Epithelial cell of proximal tubule (primary cell): ENCODE results near the gene PRPH. TPM values are rescaled to one million over a fixed set of nuclear protein-coding genes. Genes with fewer than 3 reads are reported as not detected.
"Not testable (repeated sequence)": the region's sequence is repeated elsewhere in the genome, so short reads cannot be mapped to it uniquely, and the experiment has no call there.

ENCODE experiments used
- DNase-seq: peaks from one replicate; pipeline ENCODE4 v3.0.0-alpha.2; 2011; ENCODE audit warnings: low read depth
- H3K4me3 ChIP-seq: 2 replicates; pipeline ENCODE4 v1.5.1; 2011; ENCODE audit warnings: low read depth, mild to moderate bottlenecking, low read length
- total RNA-seq: library from RNA; depleted of rRNA; stranded (reverse); fragments of >200 nt; gene quantifications from 2 replicates; pipeline ENCODE4 v1.2.3, GENCODE V29; 2015
- TF ChIP-seq, protein P1 (sequence below): conservative IDR thresholded peaks from 2 replicates; pipeline ENCODE4 v1.5.1; 2012; ENCODE audit warnings: low read depth, mild to moderate bottlenecking, low read length

Gene PRPH
- total RNA-seq, 1 donor from 2014 or later: not detected

DNA sequence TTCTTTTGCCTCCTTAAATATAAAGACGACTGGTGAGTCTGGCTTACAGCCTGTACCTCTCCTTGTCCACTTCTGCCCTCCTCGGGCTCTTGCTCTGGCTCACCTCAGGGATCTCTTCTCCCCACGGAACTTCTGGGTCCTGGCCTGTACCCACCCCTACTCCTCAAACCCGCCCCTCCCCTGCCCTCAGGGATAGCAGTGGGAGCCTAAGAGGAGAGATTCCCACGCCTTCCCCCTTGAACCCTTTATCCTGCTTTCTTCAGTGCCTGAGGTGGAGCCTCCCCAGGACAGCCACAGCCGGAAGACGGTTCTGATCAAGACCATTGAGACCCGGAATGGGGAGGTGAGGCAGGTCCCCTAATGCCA is 2.7 kb downstream of the PRPH start:
- no peak for DNase-seq
- TF ChIP-seq, protein P1, sequence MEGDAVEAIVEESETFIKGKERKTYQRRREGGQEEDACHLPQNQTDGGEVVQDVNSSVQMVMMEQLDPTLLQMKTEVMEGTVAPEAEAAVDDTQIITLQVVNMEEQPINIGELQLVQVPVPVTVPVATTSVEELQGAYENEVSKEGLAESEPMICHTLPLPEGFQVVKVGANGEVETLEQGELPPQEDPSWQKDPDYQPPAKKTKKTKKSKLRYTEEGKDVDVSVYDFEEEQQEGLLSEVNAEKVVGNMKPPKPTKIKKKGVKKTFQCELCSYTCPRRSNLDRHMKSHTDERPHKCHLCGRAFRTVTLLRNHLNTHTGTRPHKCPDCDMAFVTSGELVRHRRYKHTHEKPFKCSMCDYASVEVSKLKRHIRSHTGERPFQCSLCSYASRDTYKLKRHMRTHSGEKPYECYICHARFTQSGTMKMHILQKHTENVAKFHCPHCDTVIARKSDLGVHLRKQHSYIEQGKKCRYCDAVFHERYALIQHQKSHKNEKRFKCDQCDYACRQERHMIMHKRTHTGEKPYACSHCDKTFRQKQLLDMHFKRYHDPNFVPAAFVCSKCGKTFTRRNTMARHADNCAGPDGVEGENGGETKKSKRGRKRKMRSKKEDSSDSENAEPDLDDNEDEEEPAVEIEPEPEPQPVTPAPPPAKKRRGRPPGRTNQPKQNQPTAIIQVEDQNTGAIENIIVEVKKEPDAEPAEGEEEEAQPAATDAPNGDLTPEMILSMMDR: no peak
- no peak overlapping the region for H3K4me3 ChIP-seq

DNA sequence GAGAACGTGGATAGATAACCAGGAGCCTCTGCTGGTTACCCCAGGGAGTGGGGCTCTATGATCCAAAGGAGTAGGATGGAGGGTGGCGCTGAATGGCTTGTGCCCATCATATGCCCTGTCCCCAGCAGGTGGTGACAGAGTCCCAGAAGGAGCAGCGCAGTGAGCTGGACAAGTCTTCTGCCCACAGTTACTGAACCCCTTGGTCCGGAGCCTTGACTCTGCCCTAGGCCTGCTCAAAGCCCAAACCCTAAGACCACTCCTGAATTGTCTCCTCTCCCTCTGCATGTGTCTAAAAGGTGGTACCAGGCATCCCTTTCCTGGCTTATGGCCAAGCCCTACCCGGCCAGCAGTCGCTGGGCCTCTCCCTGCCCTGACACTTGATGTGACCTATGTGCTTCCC is 3.2 kb downstream of the PRPH start:
- TF ChIP-seq, protein P1: peak; percentile 39
- no peak overlapping the region for H3K4me3 ChIP-seq
- DNase-seq: no peak

DNA sequence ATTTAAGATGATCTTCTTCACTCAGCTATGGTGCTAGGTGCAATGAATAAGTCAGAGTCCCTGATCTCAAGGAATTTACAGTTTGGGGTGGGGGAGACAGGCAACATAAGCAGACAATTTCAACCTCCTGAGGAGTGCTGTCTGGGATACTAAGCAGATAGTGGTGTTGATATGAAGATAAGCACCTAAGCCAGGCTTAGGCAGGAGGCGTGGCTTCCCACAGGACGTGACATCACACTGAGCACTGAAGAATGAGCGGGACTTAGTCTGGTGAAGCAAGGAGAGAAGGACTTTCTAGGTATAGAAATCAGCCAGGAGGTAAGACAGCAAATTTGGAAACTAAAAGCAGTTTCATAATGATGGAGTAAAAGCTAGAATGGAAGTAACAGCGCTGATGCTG is 6.8 kb downstream of the PRPH start:
- H3K4me3 ChIP-seq: no peak overlapping the region
- TF ChIP-seq, protein P1: no peak
- no peak for DNase-seq

- TF ChIP-seq, protein P1: no peak
- no peak for DNase-seq
- H3K4me3 ChIP-seq: no peak overlapping the region
These were observed 9.2 kb downstream of the PRPH start for GRCh38 chr12:49304161-49304560.

DNA sequence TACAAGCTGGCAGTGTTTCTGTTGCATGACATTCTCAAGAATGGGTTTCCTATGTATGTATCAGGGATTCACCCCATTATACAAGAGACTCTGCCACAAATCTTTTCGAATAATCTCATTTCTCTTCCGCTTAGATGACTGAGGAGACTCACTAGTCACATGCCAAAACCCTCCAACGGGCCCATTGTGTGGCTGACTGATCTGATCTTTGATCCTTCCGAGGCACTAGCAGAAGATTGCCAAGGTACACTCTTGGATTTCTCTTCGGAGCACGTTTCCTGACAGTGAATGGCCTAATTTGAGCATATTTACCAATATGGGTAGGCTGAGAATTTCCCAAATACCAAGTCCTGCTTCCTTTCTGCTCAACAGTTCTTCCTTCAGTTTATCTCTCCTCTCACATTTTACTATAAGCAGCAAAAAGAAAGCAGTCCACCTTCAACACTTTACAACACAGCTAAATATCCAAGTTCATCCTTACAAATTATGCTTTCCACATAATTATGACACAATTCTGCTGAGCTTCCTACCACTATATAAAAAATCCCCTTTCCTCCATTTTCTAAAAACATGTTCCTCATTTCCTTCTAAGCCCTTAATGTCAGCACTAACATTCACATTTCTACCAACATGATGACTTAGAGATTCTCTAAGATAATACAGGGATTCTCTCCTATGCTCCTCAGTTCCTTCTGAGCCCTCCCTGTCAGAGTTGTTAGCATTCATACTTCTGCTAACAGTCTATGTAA is 11.0 kb downstream of the PRPH start:
- TF ChIP-seq, protein P1: no peak
- DNase-seq: no peak
- no peak overlapping the region for H3K4me3 ChIP-seq

DNA sequence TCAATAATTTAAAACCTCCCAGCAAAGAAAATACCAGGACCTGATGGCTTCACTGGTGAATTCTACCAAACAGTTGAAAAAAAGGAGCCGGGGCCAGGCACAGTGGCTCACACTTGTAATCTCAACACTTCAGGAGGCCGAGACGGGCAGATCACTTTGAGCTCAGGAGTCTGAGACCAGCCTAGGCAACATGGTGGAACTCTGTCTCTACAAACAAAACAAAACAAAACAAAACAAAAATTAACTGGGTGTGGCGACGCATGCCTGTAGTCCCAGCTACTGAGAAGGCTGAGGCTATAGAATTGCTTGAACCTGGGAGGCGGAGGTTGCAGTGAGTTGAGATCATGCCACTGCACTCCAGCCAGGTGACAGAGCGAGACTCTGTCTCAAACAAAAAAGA is 14.4 kb downstream of the PRPH start:
- TF ChIP-seq, protein P1: no peak
- H3K4me3 ChIP-seq: no peak overlapping the region
- DNase-seq: no peak

GRCh38 chr12:49310451-49311000 is 15.6 kb downstream of the PRPH start:
- DNase-seq, H3K4me3 ChIP-seq: not testable (repeated sequence)
